Measurements from ENCODE around the gene VWA5A. TPM values are rescaled to one million over a fixed set of nuclear protein-coding genes. Genes with fewer than 3 reads are reported as not detected.

VWA5A gene
- total RNA-seq, 1 donor, result 6.5 TPM

- no peak for TF ChIP-seq CTCF (IDR thresholded peaks at IDR 0.05; ENCODE audit: insufficient read depth, low read depth, low read length)
- DNase-seq (ENCODE audit: low read depth), result no peak
- H3K4me3 ChIP-seq (ENCODE audit: low read depth, low read length), result no peak overlapping the region
Observed at GRCh38 chr11:124093330-124093729, 21.9 kb upstream of the VWA5A start.

- H3K4me3 ChIP-seq (ENCODE audit: low read depth, low read length), result no peak overlapping the region
- no peak for DNase-seq (ENCODE audit: low read depth)
- TF ChIP-seq CTCF (IDR thresholded peaks at IDR 0.05; ENCODE audit: insufficient read depth, low read depth, low read length), result no peak
Observed at GRCh38 chr11:124094731-124095130, 20.5 kb upstream of the VWA5A start.

GRCh38 chr11:124096364-124096763, 18.9 kb upstream of the VWA5A start:
- H3K4me3 ChIP-seq (ENCODE audit: low read depth, low read length), result no peak overlapping the region
- no peak for TF ChIP-seq CTCF (IDR thresholded peaks at IDR 0.05; ENCODE audit: insufficient read depth, low read depth, low read length)
- no peak for DNase-seq (ENCODE audit: low read depth)

GRCh38 chr11:124098141-124098540, 17.1 kb upstream of the VWA5A start:
- DNase-seq (ENCODE audit: low read depth), result no peak
- no peak for TF ChIP-seq CTCF (IDR thresholded peaks at IDR 0.05; ENCODE audit: insufficient read depth, low read depth, low read length)
- no peak overlapping the region for H3K4me3 ChIP-seq (ENCODE audit: low read depth, low read length)

- H3K4me3 ChIP-seq (ENCODE audit: low read depth, low read length), result no peak overlapping the region
- TF ChIP-seq CTCF (IDR thresholded peaks at IDR 0.05; ENCODE audit: insufficient read depth, low read depth, low read length), result no peak
- DNase-seq (ENCODE audit: low read depth), result no peak
Observed at GRCh38 chr11:124101737-124102136, 13.5 kb upstream of the VWA5A start.

GRCh38 chr11:124108156-124108555, 7.1 kb upstream of the VWA5A start:
- DNase-seq (ENCODE audit: low read depth), result peak; percentile 31
- H3K4me3 ChIP-seq (ENCODE audit: low read depth, low read length), result no peak overlapping the region
- peak; percentile 31 for TF ChIP-seq CTCF (IDR thresholded peaks at IDR 0.05; ENCODE audit: insufficient read depth, low read depth, low read length)

GRCh38 chr11:124109377-124109776, 5.9 kb upstream of the VWA5A start:
- TF ChIP-seq CTCF (IDR thresholded peaks at IDR 0.05; ENCODE audit: insufficient read depth, low read depth, low read length), result no peak
- no peak overlapping the region for H3K4me3 ChIP-seq (ENCODE audit: low read depth, low read length)
- DNase-seq (ENCODE audit: low read depth), result no peak

Data from fibroblast of villous mesenchyme (primary cell).